Measurements from ENCODE around the gene ACAA2. TPM values are rescaled to one million over a fixed set of nuclear protein-coding genes. Genes with fewer than 3 reads are reported as not detected.
A peak's percentile ranks its signal among the peaks of the same experiment; 100 is the strongest.

Gene ACAA2
- polyA plus RNA-seq, 2 of the 4 experiments (the other 2 are of a cell fraction), result 30.9 to 47.5 TPM

- Histone ChIP-seq H3K4me3 (no peak overlapping the region), H3K27ac (no peak overlapping the region), H3K4me2 (no peak overlapping the region), H3K4me1 (no peaks in the 10 kb centered on the region), H3K9me3 (no peaks in the 10 kb centered on the region)
- FAIRE-seq, result no peak
- 80% methylated on average over 9 of the region's 35 CpGs for WGBS (ENCODE audit: missing lambda C conversion rate)
- DNase-seq (ENCODE audit: low read depth in 1 of 2, low spot score in 1 of 2), result no peak
- TF ChIP-seq ATOH8 (CRISPR knock-in tag; IDR thresholded peaks at IDR 0.05; ENCODE audit: low read depth) (no peak), HDAC2 (IDR thresholded peaks at IDR 0.05) (no peak), CEBPB (IDR thresholded peaks at IDR 0.05) (no peak), HOXB13 (CRISPR knock-in tag; IDR thresholded peaks at IDR 0.05; ENCODE audit: low read depth) (no peak), SMC3 (IDR thresholded peaks at IDR 0.05) (no peak), MAFK (IDR thresholded peaks at IDR 0.05; ENCODE audit: partially characterized antibody) (no peak), NR3C1 (IDR thresholded peaks at IDR 0.05) (no peak), TP53 (CRISPR knock-in tag; IDR thresholded peaks at IDR 0.05) (no peak), KDM5A (IDR thresholded peaks at IDR 0.05) (no peak), CTCF (IDR thresholded peaks at IDR 0.05) (no peak), RARB (CRISPR knock-in tag; IDR thresholded peaks at IDR 0.05) (no peak), RFX5 (IDR thresholded peaks at IDR 0.05) (no peak), FOXS1 (CRISPR knock-in tag; IDR thresholded peaks at IDR 0.05) (no peak), ELK1 (IDR thresholded peaks at IDR 0.05; ENCODE audit: low read depth, low read length) (no peak), EHMT2 (IDR thresholded peaks at IDR 0.05; ENCODE audit: low read depth) (no peak), HES2 (IDR thresholded peaks at IDR 0.05) (no peak)
- ChIA-PET POLR2A (no interaction called here), CTCF (interaction anchor here (1.2 to 1.5 kb wide), 2 partner anchors 13 to 252 kb away, joined by 3 read pairs; no protein-coding TSS in a partner anchor)
- peak in 1 of 2 experiments; percentile 41; a peak in 2 of 6 replicates for ATAC-seq
These were observed 50.9 kb downstream of the ACAA2 start for GRCh38 chr18:49762191-49763077.

- Histone ChIP-seq H3K9me3 (no peaks in the 10 kb centered on the region), H3K4me3 (no peak overlapping the region), H3K4me2 (no peak overlapping the region), H3K27ac (no peak overlapping the region), H3K4me1 (no peaks in the 10 kb centered on the region)
- POLR2A ChIA-PET, result no interaction called here
- TF ChIP-seq HES2 (IDR thresholded peaks at IDR 0.05), result no peak
- no peak for TF ChIP-seq FOXS1 (CRISPR knock-in tag; IDR thresholded peaks at IDR 0.05)
- no peak for TF ChIP-seq CHD4 (IDR thresholded peaks at IDR 0.05; ENCODE audit: borderline replicate concordance)
- TF ChIP-seq FOSB (CRISPR knock-in tag; IDR thresholded peaks at IDR 0.05), result no peak
- TF ChIP-seq KDM5A (IDR thresholded peaks at IDR 0.05), result no peak
- no peak for TF ChIP-seq ESRRA (IDR thresholded peaks at IDR 0.05; ENCODE audit: borderline replicate concordance, low read length)
- no peak for TF ChIP-seq HOXB13 (CRISPR knock-in tag; IDR thresholded peaks at IDR 0.05; ENCODE audit: low read depth)
- no peak for TF ChIP-seq BHLHE40 (IDR thresholded peaks at IDR 0.05; ENCODE audit: low read depth, low read length)
- TF ChIP-seq EP300 (IDR thresholded peaks at IDR 0.05), result no peak
- TF ChIP-seq EHF (CRISPR knock-in tag; IDR thresholded peaks at IDR 0.05), result no peak
- CTCF ChIA-PET, result no interaction called here
- ATAC-seq (no peak), DNase-seq (ENCODE audit: low read depth in 1 of 2, low spot score in 1 of 2) (no peak), FAIRE-seq (no peak)
- WGBS (ENCODE audit: missing lambda C conversion rate), result 91% methylated on average over 7 of the region's 10 CpGs
These were observed 51.6 kb downstream of the ACAA2 start for GRCh38 chr18:49761771-49762170.

Measured in A549 (cell line).